GOT3 (cell line): ENCODE results near the gene GLIS1.

Experiments used
- DNase-seq: peaks from one replicate; lab custom pipeline; 2025; ENCODE audit warnings: mixed read lengths; lab: John Stamatoyannopoulos, UW

GLIS1 gene

GRCh38 chr1:53717025-53717804 is 21.7 kb downstream of the GLIS1 start:
- no peak for DNase-seq

- no peak for DNase-seq
Observed at GRCh38 chr1:53716150-53716549, 22.8 kb downstream of the GLIS1 start.

GRCh38 chr1:53715478-53715877 is 23.5 kb downstream of the GLIS1 start:
- no peak for DNase-seq

- no peak for DNase-seq
Observed at GRCh38 chr1:53712276-53712675, 26.7 kb downstream of the GLIS1 start.

GRCh38 chr1:53710584-53710983 is 28.4 kb downstream of the GLIS1 start:
- DNase-seq: no peak

GRCh38 chr1:53708687-53709086 is 30.3 kb downstream of the GLIS1 start:
- no peak for DNase-seq

GRCh38 chr1:53706356-53706755 is 32.6 kb downstream of the GLIS1 start:
- no peak for DNase-seq

- DNase-seq: no peak
Observed at GRCh38 chr1:53705446-53706096, 33.4 kb downstream of the GLIS1 start.

- DNase-seq: no peak
Observed at GRCh38 chr1:53704804-53705445, 34.0 kb downstream of the GLIS1 start.

GRCh38 chr1:53704304-53704703 is 34.7 kb downstream of the GLIS1 start:
- no peak for DNase-seq

- no peak for DNase-seq
Observed at GRCh38 chr1:53703174-53703573, 35.8 kb downstream of the GLIS1 start.

- DNase-seq: no peak
Observed at GRCh38 chr1:53702341-53702740, 36.6 kb downstream of the GLIS1 start.

- DNase-seq: no peak
Observed at GRCh38 chr1:53700776-53701175, 38.2 kb downstream of the GLIS1 start.

GRCh38 chr1:53699981-53700380 is 39.0 kb downstream of the GLIS1 start:
- DNase-seq: no peak

GRCh38 chr1:53698384-53698980 is 40.5 kb downstream of the GLIS1 start:
- DNase-seq: no peak

- DNase-seq: no peak
Observed at GRCh38 chr1:53697721-53698383, 41.1 kb downstream of the GLIS1 start.

GRCh38 chr1:53696990-53697389 is 42.0 kb downstream of the GLIS1 start:
- DNase-seq: no peak

GRCh38 chr1:53696571-53696970 is 42.4 kb downstream of the GLIS1 start:
- no peak for DNase-seq

GRCh38 chr1:53696051-53696450 is 42.9 kb downstream of the GLIS1 start:
- DNase-seq: no peak

GRCh38 chr1:53695116-53695515 is 43.8 kb downstream of the GLIS1 start:
- DNase-seq: no peak

- DNase-seq: no peak
Observed at GRCh38 chr1:53694718-53695091, 44.3 kb downstream of the GLIS1 start.
